ENCODE data around the gene PROSER3. TPM values are rescaled to one million over a fixed set of nuclear protein-coding genes. Genes with fewer than 3 reads are reported as not detected.
"Not testable (repeated sequence)": the region's sequence is repeated elsewhere in the genome, so short reads cannot be mapped to it uniquely, and the experiment has no call there.

The PROSER3 gene
- total RNA-seq, 3 donors from 2014 or later, result 27.2 to 33.7 (median 27.3) TPM

GRCh38 chr19:35790981-35791813 lies 33.2 kb downstream of the PROSER3 start:
- no peak for DNase-seq
- Mint-ChIP-seq H3K4me1 (ENCODE audit: low read depth) (no peaks in the 10 kb centered on the region), H3K9me3 (no peaks in the 10 kb centered on the region)

GRCh38 chr19:35791814-35792279 lies 33.9 kb downstream of the PROSER3 start:
- peaks cover 17% of the 10 kb centered on the region for H3K27me3 Mint-ChIP-seq (ENCODE audit: low read depth)
- no peaks in the 10 kb centered on the region for H3K4me1 Mint-ChIP-seq (ENCODE audit: low read depth)
- H3K36me3 Mint-ChIP-seq (ENCODE audit: insufficient read depth), result no peaks in the 10 kb centered on the region
- ATAC-seq (no peak), DNase-seq (no peak)
- H3K9me3 Mint-ChIP-seq, result no peaks in the 10 kb centered on the region
- no peak overlapping the region for H3K4me3 Mint-ChIP-seq

More at GRCh38 chr19:35790981-35791813, 33.2 kb downstream of the PROSER3 start:
- Mint-ChIP-seq H3K4me3 (no peak overlapping the region), H3K36me3 (ENCODE audit: insufficient read depth) (no peaks in the 10 kb centered on the region), H3K27me3 (ENCODE audit: low read depth) (peaks cover 10% of the 10 kb centered on the region)
- peak; percentile 27 to 49 for ATAC-seq

- no peaks in the 10 kb centered on the region for H3K4me1 Mint-ChIP-seq (ENCODE audit: low read depth)
- H3K36me3 Mint-ChIP-seq (ENCODE audit: insufficient read depth), result no peaks in the 10 kb centered on the region
- no peaks in the 10 kb centered on the region for H3K9me3 Mint-ChIP-seq
- H3K27me3 Mint-ChIP-seq (ENCODE audit: low read depth), result peaks cover 21% of the 10 kb centered on the region
- no peak for DNase-seq
- no peak for ATAC-seq
- no peak overlapping the region for H3K4me3 Mint-ChIP-seq
Observed at GRCh38 chr19:35792312-35792711, 34.3 kb downstream of the PROSER3 start.

- no peak overlapping the region for H3K4me3 Mint-ChIP-seq
- H3K36me3 Mint-ChIP-seq (ENCODE audit: insufficient read depth), result no peaks in the 10 kb centered on the region
- H3K9me3 Mint-ChIP-seq, result no peaks in the 10 kb centered on the region
- H3K4me1 Mint-ChIP-seq (ENCODE audit: low read depth), result no peaks in the 10 kb centered on the region
- H3K27me3 Mint-ChIP-seq (ENCODE audit: low read depth), result peaks cover 26% of the 10 kb centered on the region
- DNase-seq, result no peak
- ATAC-seq, result no peak
Observed at GRCh38 chr19:35792888-35793287, 34.9 kb downstream of the PROSER3 start.

GRCh38 chr19:35793381-35794165 lies 35.6 kb downstream of the PROSER3 start:
- no peak for ATAC-seq
- Mint-ChIP-seq H3K36me3 (ENCODE audit: insufficient read depth) (no peaks in the 10 kb centered on the region), H3K9me3 (no peaks in the 10 kb centered on the region), H3K4me3 (no peak overlapping the region), H3K27me3 (ENCODE audit: low read depth) (peaks cover 31% of the 10 kb centered on the region), H3K4me1 (ENCODE audit: low read depth) (no peaks in the 10 kb centered on the region)
- no peak for DNase-seq

GRCh38 chr19:35795564-35795963 lies 37.6 kb downstream of the PROSER3 start:
- not testable (repeated sequence) for H3K9me3 Mint-ChIP-seq; H3K36me3 Mint-ChIP-seq (ENCODE audit: insufficient read depth); ATAC-seq; H3K4me1 Mint-ChIP-seq (ENCODE audit: low read depth); DNase-seq; H3K4me3 Mint-ChIP-seq
- peaks cover 36% of the 10 kb centered on the region for H3K27me3 Mint-ChIP-seq (ENCODE audit: low read depth)

- ATAC-seq, result no peak
- peaks cover 36% of the 10 kb centered on the region for H3K27me3 Mint-ChIP-seq (ENCODE audit: low read depth)
- no peak for DNase-seq
- H3K4me1 Mint-ChIP-seq (ENCODE audit: low read depth), result no peaks in the 10 kb centered on the region
- no peak overlapping the region for H3K4me3 Mint-ChIP-seq
- H3K9me3 Mint-ChIP-seq, result no peaks in the 10 kb centered on the region
- no peaks in the 10 kb centered on the region for H3K36me3 Mint-ChIP-seq (ENCODE audit: insufficient read depth)
Observed at GRCh38 chr19:35796645-35797542, 38.9 kb downstream of the PROSER3 start.

GRCh38 chr19:35797663-35798062 lies 39.7 kb downstream of the PROSER3 start:
- DNase-seq (no peak), ATAC-seq (peak; percentile 37 to 52)
- Mint-ChIP-seq H3K4me3 (no peak overlapping the region), H3K36me3 (ENCODE audit: insufficient read depth) (no peaks in the 10 kb centered on the region), H3K9me3 (no peaks in the 10 kb centered on the region), H3K4me1 (ENCODE audit: low read depth) (no peaks in the 10 kb centered on the region), H3K27me3 (ENCODE audit: low read depth) (peaks cover 36% of the 10 kb centered on the region)

GRCh38 chr19:35801828-35802227 lies 43.9 kb downstream of the PROSER3 start:
- DNase-seq, result no peak
- H3K27me3 Mint-ChIP-seq (ENCODE audit: low read depth), result peaks cover 19% of the 10 kb centered on the region
- H3K4me3 Mint-ChIP-seq, result no peak overlapping the region
- H3K9me3 Mint-ChIP-seq, result no peaks in the 10 kb centered on the region
- H3K36me3 Mint-ChIP-seq (ENCODE audit: insufficient read depth), result no peaks in the 10 kb centered on the region
- peaks cover 6% of the 10 kb centered on the region for H3K4me1 Mint-ChIP-seq (ENCODE audit: low read depth)
- ATAC-seq, result no peak

GRCh38 chr19:35805526-35806102 lies 47.6 kb downstream of the PROSER3 start:
- ATAC-seq, result no peak
- Mint-ChIP-seq H3K4me3 (no peak overlapping the region), H3K36me3 (ENCODE audit: insufficient read depth) (no peaks in the 10 kb centered on the region), H3K9me3 (no peaks in the 10 kb centered on the region), H3K27me3 (ENCODE audit: low read depth) (peaks cover 2% of the 10 kb centered on the region), H3K4me1 (ENCODE audit: low read depth) (peaks cover 6% of the 10 kb centered on the region)
- no peak for DNase-seq

- H3K4me1 Mint-ChIP-seq (ENCODE audit: low read depth), result peaks cover 6% of the 10 kb centered on the region
- no peak for ATAC-seq
- H3K4me3 Mint-ChIP-seq, result no peak overlapping the region
- no peaks in the 10 kb centered on the region for H3K9me3 Mint-ChIP-seq
- no peaks in the 10 kb centered on the region for H3K36me3 Mint-ChIP-seq (ENCODE audit: insufficient read depth)
- H3K27me3 Mint-ChIP-seq (ENCODE audit: low read depth), result peaks cover 5% of the 10 kb centered on the region
- DNase-seq, result no peak
Observed at GRCh38 chr19:35806597-35806996, 48.6 kb downstream of the PROSER3 start.

- Mint-ChIP-seq H3K36me3 (ENCODE audit: insufficient read depth) (no peaks in the 10 kb centered on the region), H3K9me3 (no peaks in the 10 kb centered on the region), H3K4me1 (ENCODE audit: low read depth) (peaks cover 6% of the 10 kb centered on the region), H3K4me3 (no peak overlapping the region), H3K27me3 (ENCODE audit: low read depth) (peaks cover 6% of the 10 kb centered on the region)
- DNase-seq, result no peak
- no peak for ATAC-seq
Observed at GRCh38 chr19:35807633-35808032, 49.7 kb downstream of the PROSER3 start.

- Mint-ChIP-seq H3K4me1 (ENCODE audit: low read depth) (no peaks in the 10 kb centered on the region), H3K27me3 (ENCODE audit: low read depth) (peaks cover 13% of the 10 kb centered on the region), H3K36me3 (ENCODE audit: insufficient read depth) (no peaks in the 10 kb centered on the region), H3K4me3 (no peak overlapping the region), H3K9me3 (no peaks in the 10 kb centered on the region)
- ATAC-seq, result no peak
- no peak for DNase-seq
Observed at GRCh38 chr19:35811317-35812219, 53.6 kb downstream of the PROSER3 start.

Data from activated T-cell treated with anti-CD3 and anti-CD28 coated beads, Interleukin-2, amount 50 U/mL, for 4 hours (primary cell).